ENCODE measurements around the gene SENP8.
A peak's percentile ranks its signal among the peaks of the same experiment; 100 is the strongest.

Gene SENP8

GRCh38 chr15:72175186-72176044 is 57.2 kb downstream of the SENP8 start:
- no peak for DNase-seq (ENCODE audit: low spot score)

DNA sequence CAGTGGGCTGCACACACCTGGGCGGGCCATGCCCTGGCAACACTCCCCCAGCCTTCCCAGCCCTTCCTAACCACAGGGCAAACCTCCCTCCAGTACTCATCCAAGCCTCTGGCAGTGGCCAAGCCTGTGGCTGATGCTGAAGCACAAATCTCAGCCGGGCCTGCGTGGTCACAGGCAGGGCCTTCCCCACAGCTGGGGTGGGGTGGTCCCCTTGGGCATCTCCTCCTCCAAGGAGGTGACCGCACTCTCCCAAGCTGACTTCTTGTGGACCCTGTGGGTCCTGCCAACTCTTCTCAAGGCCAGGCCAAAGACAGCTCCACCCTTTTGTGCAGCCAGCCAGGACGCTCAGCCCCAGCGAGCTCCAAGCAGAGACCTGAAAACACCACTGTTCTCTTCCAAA is 58.0 kb downstream of the SENP8 start:
- no peak for DNase-seq (ENCODE audit: low spot score)

DNA sequence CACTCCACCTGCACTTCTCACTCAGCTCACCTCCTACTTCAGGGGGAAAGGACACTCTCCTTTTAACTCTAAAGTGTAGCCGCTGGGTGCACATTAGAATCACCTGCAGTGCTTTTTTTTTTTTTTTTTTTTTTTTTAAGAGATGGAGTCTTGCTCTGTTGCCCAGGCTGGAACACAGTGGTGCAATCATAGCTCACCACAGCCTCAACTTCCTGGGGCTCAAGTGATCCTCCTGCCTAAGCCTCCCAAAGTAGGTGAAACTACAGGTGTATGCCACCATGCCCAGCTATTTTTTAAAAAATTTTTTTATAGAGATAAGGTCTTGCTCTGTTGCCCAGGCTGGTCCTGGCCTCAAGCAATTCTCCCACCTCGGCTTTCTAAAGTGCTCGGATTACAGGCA is 58.5 kb downstream of the SENP8 start:
- DNase-seq (ENCODE audit: low spot score), result no peak

- no peak for DNase-seq (ENCODE audit: low spot score)
Measured at GRCh38 chr15:72178976-72179585, 60.9 kb downstream of the SENP8 start.

GRCh38 chr15:72179950-72180581 is 61.9 kb downstream of the SENP8 start:
- DNase-seq (ENCODE audit: low spot score), result peak; percentile 85

DNA sequence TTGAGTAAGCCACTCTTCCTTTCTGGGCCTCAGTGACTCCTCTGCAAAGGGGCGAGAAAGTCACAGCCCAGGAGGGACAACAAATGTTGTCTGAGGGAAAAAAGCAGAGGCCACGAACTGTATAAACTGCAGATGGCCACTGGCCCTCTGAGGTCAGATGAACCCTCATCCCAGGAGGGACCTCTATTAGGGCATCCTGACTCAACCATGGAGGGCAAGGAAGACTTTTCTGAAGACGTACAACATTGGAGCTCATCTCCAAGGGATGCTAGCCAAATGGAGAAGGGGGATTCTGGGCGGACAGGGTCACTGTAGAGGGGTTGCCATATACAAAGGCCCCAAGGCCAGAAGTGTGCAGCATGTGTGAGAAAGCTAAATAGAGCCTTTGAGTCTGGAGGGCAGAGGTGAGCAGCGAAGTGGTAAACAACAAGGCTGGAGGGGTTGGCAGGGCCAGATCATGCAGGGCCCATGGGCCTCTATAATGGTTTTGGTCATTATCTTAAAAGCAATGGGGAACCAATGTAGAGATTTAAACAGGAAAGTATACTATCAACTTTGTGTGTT is 62.6 kb downstream of the SENP8 start:
- DNase-seq (ENCODE audit: low spot score), result no peak

- no peak for DNase-seq (ENCODE audit: low spot score)
Measured at GRCh38 chr15:72182244-72182643, 64.0 kb downstream of the SENP8 start.

GRCh38 chr15:72182673-72183072 is 64.5 kb downstream of the SENP8 start:
- no peak for DNase-seq (ENCODE audit: low spot score)

DNA sequence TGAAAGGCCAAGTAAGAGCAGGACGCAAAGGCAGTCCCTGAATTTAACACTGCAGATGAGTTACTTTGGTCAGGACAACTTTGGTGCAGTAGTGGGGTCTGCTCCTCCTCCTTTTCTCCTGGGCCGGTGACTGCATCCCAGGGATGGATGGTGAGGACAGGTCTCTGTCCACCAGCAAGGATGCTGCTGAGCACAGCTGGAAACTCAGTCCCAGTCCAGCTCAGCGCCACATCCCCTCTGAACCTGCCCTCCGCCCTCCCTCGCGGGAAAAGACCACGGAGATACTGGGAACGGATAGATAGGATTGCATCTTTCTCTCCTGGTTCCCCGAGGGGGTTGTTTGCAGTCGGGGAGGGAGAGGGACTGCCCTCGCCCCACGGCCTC is 65.6 kb downstream of the SENP8 start:
- DNase-seq (ENCODE audit: low spot score), result no peak

DNA sequence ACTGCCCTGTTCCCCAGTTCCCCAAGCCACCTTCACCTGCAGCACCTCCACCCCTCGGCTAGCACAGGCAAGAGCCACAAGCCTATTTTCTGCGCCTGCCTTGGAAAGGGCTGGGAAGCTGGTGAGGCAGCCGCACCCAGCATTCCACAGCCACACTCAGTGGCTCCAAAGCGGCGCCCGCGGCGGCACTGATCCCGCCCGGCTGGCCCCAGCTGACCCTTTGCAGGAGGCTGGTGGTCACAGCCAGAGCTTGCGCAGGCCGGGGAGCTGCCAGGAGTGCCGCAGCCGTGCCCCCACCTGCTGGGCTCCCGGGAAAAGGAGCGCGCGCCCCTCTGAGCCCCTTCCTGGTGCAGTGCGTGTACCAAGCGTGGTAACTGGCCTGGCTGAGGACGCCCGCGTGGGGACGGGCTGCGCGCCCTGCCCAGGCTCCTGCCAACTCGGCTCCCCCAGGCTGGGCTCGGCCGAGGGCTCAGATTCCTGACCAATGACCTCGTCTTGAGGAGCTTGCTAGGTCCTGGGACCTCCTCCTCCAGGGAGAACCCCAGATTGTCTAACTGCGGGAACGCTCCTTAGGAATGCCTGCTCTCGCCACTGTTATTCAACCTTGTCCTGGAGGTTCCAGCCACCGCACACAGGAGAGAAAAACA is 66.1 kb downstream of the SENP8 start:
- no peak for DNase-seq (ENCODE audit: low spot score)

DNA sequence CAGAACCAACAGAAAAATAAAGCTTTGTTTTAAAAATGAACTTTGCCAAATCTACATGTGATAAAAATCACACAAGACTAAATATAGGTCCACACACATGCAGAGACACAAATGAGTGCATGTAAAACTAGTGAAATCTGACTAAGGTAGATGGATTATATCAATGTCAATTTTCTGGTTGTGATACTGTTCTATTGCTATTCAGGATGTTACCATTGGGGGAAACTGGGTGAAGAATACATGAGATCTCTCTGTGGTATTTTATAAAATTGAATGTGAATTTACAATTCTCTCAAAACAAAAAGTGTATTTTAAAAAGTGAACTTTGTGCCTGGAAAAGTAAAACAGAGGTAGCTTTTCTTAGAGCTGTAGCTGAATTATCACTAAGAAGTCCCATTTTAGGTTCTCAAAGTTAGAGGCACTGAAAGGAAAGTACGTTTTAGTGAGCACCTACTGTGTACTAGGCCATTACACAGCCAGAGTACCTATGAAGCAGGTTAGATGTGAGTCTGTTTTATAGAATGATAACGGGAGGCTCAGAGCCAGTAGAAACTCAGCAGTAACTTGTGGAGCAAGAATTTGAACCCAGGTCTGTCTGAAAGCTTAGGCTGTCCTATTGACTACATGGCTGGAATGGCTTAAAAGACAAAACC is 71.2 kb downstream of the SENP8 start:
- no peak for DNase-seq (ENCODE audit: low spot score)

DNA sequence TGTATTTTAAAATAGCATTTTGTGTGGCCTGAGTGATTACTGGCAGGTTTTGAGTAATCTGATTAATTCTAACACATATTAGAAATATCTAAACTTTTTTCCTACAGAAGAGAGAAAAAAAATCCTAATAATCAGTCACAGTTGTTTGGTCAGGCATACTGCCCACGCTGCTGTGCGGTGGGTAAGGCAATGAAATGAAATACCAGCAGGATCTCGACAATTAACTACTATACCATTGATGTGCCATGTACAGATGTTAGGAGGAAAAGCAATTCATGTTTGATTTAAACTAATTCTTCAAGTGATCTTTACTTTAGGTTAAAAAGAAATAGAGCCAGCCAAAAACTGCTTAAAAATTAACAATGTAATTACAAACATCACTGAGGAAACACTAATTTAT is 74.2 kb downstream of the SENP8 start:
- no peak for DNase-seq (ENCODE audit: low spot score)
